Bronchial epithelial cell (primary cell): ENCODE results near the gene CCDC60. TPM values are rescaled to one million over a fixed set of nuclear protein-coding genes. Genes with fewer than 3 reads are reported as not detected.
A peak's percentile ranks its signal among the peaks of the same experiment; 100 is the strongest.

Experiments
- DNase-seq: peaks from one replicate; pipeline ENCODE4 v3.0.0-alpha.2; 2010; ENCODE audit warnings: low read depth
- FAIRE-seq: peaks from 2 replicates; lab custom pipeline; 2011; peaks lifted over from hg19 to GRCh38; lab: Jason Lieb, UNC
- H3K27me3 ChIP-seq: 2 replicates; pipeline ENCODE4 v1.5.1; 2011; ENCODE audit warnings: low read length; ENCODE audit not compliant: control insufficient read depth, insufficient read depth
- H3K36me3 ChIP-seq: 2 replicates; pipeline ENCODE4 v1.5.1; 2011; ENCODE audit warnings: low read length; ENCODE audit not compliant: control insufficient read depth, insufficient read depth
- H3K4me3 ChIP-seq: 2 replicates; pipeline ENCODE4 v1.5.1; 2011; ENCODE audit warnings: mild to moderate bottlenecking, low read depth, low read length, control low read depth
- CTCF ChIP-seq: IDR thresholded peaks from 2 replicates; pipeline ENCODE4 v1.5.1; 2011; ENCODE audit warnings: mild to moderate bottlenecking, moderate library complexity, low read length, control low read depth, inconsistent platforms; ENCODE audit not compliant: insufficient read depth, severe bottlenecking
- total RNA-seq: library from RNA; depleted of rRNA; stranded (reverse); fragments of >200 nt; gene quantifications from 2 replicates; pipeline ENCODE4 v1.2.1, GENCODE V29; 2014

CCDC60 gene
- total RNA-seq, 1 donor from 2014 or later = 0.26 TPM

GRCh38 chr12:119391673-119392072 lies 57.1 kb downstream of the CCDC60 start:
- Histone ChIP-seq H3K27me3 (no peaks in the 10 kb centered on the region), H3K4me3 (no peak overlapping the region), H3K36me3 (no peaks in the 10 kb centered on the region)
- no peak for DNase-seq
- FAIRE-seq = no peak
- TF ChIP-seq CTCF = no peak

- peak; percentile 47 for FAIRE-seq
- no peaks in the 10 kb centered on the region for H3K27me3 ChIP-seq
- no peak for DNase-seq
- TF ChIP-seq CTCF = no peak
- H3K4me3 ChIP-seq = no peak overlapping the region
- H3K36me3 ChIP-seq = no peaks in the 10 kb centered on the region
Observed at GRCh38 chr12:119393677-119394076, 59.1 kb downstream of the CCDC60 start.

- H3K4me3 ChIP-seq = no peak overlapping the region
- no peak for TF ChIP-seq CTCF
- H3K36me3 ChIP-seq = no peaks in the 10 kb centered on the region
- DNase-seq = no peak
- no peak for FAIRE-seq
- no peaks in the 10 kb centered on the region for H3K27me3 ChIP-seq
Observed at GRCh38 chr12:119397540-119397939, 63.0 kb downstream of the CCDC60 start.

- no peaks in the 10 kb centered on the region for H3K27me3 ChIP-seq
- no peak for DNase-seq
- no peaks in the 10 kb centered on the region for H3K36me3 ChIP-seq
- no peak for TF ChIP-seq CTCF
- no peak overlapping the region for H3K4me3 ChIP-seq
- FAIRE-seq = no peak
Observed at GRCh38 chr12:119398190-119398589, 63.7 kb downstream of the CCDC60 start.

- H3K4me3 ChIP-seq = no peak overlapping the region
- TF ChIP-seq CTCF = no peak
- FAIRE-seq = no peak
- H3K27me3 ChIP-seq = no peaks in the 10 kb centered on the region
- H3K36me3 ChIP-seq = no peaks in the 10 kb centered on the region
- DNase-seq = no peak
Observed at GRCh38 chr12:119399301-119399700, 64.8 kb downstream of the CCDC60 start.

- no peak for TF ChIP-seq CTCF
- Histone ChIP-seq H3K4me3 (no peak overlapping the region), H3K27me3 (no peaks in the 10 kb centered on the region), H3K36me3 (no peaks in the 10 kb centered on the region)
- FAIRE-seq (no peak), DNase-seq (no peak)
Observed at GRCh38 chr12:119406308-119406707, 71.8 kb downstream of the CCDC60 start.
